Stimulated activated CD4-positive, alpha-beta T cell treated with anti-CD3 and anti-CD28 coated beads, Interleukin-12 subunit alpha, Interleukin-12 subunit beta, amount 100 ng/mL, for 48 hours (primary cell): ENCODE results near the gene PHF20.
A peak's percentile ranks its signal among the peaks of the same experiment; 100 is the strongest.
"Not testable (repeated sequence)": the region's sequence is repeated elsewhere in the genome, so short reads cannot be mapped to it uniquely, and the experiment has no call there.

ENCODE experiments used
- DNase-seq, 3 donors: peaks; one replicate each; pipeline ENCODE4 v3.0.0-alpha.2; 2020; ENCODE audit warnings: low read depth in 2 of 3, low spot score in 1 of 3

PHF20 gene

DNA sequence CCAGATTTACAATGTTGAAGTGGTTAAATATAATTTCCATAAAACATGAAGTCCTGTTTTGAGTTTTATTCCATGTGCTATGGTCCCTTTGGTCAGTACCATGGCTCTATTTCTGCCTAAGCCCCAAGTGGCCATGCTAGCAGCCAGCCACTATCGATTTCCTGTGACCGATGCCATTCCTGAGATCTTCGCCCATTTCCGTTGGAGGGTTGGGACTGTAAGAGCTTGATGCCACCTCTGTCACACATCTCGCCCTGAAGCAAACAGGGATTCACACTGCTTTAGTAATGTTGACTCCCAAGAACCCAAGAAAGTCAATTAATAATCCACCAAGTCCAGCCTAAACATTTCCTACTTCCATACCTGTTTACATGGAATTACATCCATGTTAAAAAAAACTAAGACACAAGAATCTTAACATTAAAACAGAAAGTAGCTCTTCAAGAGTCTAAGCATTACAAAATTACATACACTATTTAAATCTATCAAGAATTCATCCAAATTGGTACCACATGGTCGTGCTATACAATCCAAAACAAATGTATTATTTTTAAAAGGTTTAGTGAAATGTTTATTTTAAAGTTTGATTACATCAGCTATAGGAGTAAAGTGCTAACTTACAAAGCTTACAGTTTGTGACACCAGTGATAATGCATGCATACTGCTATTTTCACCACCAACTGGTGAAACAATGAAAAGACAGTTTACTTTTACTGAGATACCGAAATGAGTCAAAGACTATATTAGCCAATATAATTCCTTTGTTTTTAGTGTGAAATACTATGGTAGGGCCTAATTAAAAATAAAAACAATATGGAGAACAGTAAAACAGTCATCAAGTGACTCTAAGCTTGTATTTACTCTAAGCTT, 32.3 kb upstream of the PHF20 start:
- DNase-seq, result no peak

DNA sequence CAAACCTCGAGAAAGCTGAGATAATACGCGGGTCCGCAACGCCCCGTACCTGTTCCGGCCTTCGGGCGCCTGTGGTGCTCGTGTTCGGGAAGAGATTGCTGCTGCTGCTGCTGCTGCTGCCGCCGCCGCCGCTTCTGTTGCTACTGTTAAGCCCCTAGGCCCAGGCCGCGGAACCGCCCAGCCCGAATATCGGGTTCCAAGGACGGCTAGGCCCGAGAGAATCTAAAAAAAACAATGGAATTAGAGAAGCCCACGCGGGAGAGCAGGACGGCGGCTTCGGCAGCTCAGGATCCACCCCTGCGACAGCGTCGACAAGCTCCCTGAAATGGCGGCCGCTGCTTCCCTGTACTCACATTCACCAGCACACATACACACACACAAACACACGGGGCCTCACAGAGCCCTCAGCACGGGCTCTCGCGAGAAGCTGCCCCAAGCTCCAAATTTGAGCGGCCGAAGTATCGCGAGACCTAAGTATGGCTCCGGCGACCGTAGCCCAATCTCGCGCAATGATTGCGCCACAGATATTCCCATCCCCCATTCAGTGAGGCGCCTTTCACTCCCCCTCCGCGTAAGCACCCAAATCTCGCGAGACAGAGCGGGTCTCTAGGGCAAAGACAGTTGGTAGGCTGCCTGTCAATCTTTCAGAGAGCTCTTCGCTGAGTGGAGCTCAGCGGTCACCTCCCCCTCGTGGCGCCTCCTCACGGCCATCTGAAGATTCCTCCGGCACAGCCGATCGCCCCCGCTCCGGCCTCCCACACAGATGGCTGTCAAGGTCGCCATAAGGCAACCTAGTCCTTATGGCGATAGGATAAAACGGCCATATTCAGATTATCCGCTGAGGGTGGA, 29.7 kb upstream of the PHF20 start, which contains the start of gene RBM39:
TSS of gene RBM39 (minus strand) at position 369 of the 849 bp plus-strand sequence. CDS start 1,386 bp downstream, outside the sequence.
- DNase-seq, result peak; percentile 99 to 100 (median 99)

DNA sequence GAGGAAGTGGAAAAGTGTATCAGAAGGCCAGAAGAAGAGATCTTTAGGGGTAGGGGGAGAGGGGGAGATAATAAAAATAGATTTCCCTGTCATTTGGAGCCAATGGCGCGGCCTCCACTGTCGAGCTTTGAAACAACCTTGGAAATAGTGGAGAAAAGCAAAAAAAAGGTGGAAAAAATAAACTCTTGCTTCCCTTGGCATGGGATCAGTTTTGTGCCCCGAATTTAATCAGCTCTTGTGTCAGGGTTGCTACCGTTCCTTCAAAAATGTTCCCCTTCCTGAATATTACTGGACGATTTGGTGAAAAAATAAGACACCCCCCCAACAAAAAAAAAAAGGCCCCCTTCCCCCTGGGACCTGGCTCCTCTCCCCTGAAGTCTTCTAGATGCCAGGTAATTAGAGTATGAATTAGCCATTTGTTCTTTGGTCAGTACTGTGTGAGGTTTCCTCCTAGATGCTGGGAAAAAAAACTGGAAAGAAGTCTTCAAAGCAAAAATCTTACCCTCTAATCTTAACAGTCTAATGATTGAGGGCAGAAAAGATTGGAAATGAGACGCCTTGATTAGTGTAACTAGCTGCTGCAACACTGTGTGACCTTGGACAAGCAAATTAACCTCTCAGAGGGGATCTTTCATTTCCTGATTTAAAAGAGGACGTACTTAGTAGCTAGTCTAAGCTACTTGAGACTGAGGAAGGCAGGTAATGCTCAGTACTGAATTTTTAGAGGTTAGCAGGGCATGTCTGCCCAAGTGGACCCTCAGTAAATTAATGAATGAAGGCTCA, 28.9 kb upstream of the PHF20 start:
- no peak for DNase-seq

DNA sequence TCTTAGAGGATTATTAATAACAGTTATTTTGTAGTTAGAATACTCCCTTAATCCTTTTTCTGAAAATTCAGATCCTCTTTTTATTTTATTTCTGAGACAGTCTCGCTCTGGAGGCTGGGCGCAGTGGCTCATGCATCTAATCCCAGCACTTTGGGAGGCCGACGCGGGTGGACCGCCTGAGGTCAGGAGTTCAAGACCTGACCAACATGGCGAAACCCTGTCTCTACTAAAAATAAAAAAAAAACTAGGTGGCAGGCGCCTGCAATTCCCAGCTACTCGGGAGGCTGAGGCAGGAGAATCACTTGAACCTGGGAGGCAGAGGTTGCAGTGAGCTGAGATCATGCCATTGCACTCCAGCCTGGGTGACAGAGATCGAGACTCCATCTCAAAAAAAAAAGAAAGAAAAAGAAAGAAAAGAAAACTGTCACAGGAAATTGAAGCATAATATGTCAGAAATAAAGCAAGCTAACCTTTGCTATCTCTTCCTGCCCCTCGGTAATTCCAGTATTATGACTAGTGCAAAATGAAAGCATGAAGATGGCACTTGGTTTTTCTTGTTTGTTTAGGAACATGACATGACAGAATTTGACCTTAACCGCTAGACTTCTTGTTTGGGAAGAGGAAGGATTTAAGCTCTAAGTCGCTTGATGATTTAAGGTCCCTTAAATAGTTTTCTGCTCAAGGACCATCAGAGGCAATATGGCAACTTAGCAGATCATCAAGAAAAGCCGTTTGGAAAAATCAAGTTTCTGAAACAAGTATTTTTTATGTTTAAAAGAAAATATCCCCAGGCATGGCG, 27.9 kb upstream of the PHF20 start:
- DNase-seq, result no peak

DNA sequence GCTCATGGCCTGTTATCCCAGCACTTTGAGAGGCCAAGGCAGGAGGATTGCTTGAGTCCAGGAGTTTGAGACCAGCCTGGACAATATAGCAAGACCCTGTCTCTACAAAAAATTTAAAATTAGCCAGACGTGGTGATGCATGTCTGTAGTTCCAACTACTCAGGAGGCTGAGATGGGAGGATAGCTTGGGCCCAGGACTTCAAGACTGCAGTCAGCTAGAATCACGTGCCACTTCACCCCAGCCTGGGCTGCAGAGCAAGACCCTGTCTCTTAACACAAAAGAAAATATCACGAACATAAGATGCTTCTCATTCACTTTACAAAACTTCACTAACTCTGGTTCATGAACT, 27.3 kb upstream of the PHF20 start:
- DNase-seq, result not testable (repeated sequence)

DNA sequence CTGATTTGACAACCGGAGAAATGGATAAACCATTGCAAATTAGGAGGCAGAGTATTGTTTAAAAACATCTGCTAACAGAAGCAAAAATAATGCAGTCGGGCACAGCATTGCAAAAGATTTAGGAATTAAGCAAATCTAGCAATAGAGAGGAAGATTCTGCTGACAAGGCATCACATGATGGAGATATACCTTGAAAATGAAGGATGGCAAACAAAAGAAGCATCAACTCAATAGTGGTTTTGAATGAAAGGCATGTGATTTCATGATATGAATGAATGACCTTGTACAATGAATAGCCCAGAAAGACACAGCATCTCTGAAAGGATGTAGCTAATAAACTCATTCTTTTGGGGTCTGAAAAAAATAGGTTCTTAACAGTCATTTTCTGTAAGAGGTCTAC, 21.2 kb upstream of the PHF20 start:
- no peak for DNase-seq

DNA sequence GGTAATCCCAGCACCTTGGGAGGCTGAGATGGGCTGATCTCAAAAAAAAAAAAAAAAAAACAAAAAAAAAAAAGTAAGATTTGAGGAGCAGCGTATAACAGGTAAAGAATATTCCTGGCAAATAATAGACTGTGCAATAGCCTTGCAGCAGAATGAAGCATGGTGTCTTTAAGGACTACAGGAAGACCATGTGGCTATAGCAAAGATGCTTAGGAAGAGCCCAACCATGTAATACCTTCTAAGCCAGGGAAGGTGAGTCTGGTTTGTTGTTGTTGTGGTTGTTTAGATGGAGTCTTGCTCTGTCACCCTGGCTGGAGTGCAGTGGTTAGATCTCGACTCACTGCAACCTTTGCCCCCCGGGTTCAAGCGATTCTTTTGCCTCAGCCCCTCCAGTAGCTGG, 15.4 kb upstream of the PHF20 start:
- DNase-seq, result no peak

DNA sequence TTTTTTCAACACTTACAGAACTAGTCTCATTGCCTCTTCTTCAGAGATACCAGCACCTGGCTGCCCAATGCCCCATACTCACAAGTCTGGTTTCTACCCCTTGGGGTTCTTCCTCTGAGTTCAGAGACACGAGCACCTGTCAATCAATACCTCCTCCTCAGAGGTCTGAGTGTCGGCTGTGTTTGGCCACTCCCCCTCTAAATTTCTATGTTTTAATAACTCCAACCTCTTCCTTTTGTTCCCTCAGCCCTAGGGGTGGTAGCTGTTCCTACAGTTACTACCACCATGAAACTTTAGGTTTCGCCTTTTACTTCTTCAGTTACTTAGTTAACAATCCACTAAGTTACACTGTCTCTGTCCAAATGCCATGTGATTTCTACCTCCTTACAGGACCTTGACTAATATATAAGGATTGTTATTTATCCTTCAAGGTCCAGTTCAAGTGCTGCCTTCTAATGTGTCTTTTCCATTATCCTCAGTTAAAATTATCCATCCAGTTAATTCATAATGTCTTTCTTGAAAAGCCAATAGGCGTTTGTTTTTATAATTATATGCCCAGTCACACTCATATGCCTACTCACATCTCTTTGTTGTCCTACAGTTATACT, 14.6 kb upstream of the PHF20 start:
- DNase-seq, result no peak

DNA sequence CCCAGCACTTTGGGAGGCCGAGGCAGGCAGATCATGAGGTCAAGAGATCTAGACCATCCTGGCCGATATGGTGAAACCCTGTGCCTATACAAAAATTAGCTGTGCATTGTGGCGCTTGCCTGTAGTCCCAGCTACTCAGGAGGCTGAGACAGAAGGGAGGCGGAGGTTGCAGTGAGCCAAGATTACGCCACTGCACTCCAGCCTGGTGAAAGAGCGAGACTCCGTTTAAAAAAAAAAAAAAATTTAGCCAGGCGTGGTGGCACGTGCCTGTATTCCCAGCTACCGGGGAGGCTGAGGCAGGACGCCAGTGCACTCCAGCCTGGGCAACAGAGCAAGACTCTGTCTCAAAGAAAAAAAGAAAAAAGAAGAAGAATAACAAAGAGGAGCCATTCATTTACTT, 10.3 kb upstream of the PHF20 start:
- not testable (repeated sequence) for DNase-seq

DNA sequence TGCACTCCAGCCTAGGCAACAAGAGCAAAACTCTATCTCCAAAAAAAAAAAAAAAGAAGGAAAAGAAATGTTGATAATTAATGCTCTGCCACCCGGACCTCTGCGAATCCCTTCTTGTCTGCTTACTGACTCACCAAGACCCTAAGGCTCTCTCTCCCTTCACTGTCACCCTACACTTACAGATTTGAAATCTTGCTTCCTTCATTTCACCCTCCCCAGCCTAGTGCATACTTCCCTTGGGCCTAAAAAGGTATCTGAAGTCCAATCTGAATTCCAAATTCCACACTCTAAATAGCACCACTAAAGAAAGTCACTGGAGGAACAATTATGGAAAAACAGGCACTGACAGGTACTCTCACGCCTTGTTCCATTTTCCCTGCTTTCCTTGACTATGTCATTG, 9.4 kb upstream of the PHF20 start:
- DNase-seq, result no peak

DNA sequence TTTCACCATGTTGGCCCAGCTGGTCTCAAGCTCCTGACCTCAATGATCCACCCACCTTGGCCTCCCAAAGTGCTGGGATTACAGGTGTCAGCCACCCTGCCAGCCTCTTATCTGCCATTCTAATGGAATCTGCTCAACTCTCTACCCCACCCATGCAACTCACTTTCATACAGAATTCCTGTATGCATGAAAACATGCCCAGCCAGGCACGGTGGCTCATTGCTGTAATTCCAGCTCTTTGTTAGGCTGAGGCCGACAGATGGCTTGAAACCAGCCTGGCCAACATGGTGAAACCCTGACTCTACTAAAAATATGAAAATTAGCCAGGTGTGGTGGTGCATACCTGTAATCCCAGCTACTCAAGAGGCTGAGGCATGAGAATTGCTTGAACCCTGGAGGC, 6.9 kb upstream of the PHF20 start:
- DNase-seq, result not testable (repeated sequence)

DNA sequence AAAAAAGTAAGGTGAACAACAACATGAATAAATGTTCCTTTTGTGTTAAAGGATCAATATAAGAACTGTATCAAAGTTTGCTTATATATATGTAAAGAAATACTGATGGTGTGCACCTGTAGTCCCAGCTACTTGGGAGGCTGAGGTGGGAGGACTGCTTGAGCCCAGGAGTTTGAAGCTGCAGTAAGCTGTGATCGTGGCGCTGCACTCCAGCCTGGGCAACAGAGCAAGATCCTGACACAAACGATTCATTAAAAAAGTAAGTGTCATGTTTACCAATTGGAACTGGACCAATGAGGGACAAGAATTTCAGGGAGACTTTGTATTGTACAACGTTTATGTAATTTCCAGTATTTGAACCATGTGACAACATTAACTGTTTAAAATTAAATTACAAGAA, 5.0 kb upstream of the PHF20 start:
- no peak for DNase-seq

DNA sequence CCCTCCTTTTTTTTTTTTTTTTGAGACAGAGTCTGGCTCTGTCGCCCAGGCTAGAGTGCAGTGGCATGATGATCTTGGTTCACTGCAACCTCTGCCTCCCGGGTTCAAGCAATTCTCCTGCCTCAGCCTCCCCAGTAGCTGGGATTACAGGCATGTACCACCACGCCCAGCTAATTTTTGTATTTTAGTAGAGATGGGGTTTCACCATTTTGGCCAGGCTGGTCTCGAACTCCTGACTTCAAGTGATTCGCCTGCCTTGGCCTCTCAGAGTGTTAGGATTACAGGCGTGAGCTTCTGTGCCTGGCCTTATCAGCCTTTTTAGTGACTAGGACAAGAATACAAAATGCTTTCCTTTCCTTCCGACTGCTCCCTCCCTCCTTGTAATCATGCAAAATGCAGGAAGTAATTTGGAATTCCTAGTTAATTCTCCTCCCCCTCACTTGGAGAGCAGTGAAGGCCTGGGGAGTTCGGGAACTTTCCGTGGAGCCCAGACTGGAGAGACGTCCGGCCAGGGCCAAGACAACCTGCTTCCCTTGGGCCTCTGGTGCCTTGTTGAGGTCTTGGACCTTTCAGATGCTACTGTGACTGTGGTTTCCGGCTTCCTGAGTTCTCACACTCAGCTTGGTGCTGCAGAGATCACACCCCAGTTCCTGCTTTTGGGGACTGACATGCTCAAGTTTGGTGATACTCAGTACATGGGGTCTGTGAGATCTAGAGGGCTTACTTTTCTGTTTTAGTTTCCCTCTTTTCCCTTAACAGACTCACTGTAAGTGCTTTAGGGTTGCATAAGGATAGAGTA, 3.9 kb upstream of the PHF20 start:
- DNase-seq, result peak in 1 of 3 donors; percentile 35

DNA sequence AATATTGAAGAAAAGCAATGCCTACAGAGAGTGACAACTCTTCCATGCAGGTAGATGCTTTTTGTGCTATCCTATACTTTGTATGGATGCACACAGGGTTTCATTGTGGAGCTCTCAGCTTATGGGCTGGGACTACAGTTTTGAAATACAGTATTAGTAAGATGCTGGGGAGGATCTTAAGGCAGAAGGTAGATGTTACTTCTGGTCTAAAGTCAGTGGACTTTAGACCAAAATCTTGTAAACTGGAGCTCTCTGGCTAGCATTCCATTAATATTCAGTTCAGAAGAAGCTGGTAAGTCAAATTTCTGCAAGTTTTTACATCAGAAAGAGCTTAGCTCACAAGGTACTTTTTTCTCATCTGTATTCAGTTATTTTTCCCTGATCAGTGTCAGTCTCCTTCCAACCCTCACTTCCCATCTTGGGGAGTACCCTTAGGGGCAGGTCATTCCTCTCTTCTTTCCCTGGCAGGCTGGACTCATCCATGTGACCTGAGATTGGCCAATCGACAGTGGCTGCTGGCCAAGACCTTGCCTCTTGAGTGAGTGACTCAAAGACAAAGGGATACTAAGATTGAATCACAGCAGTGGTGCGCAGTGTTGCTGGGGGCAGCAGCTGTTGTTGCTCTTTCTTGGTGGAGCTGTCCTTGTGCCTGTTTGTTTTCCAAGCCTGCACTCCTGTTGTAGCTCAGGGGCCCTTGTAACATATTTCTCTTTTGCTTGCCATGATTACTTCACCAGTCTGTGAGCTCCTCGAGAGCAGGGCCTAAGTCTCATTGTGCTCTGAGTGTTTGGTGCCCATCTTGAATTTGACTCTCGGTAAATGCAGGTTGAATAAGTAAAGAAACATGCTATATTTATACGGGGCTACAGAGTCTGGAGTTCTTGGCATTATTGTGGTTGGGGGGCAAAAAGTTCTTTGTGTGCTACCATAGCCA, 2.8 kb upstream of the PHF20 start:
- DNase-seq, result peak; percentile 38 to 45 (median 40)

DNA sequence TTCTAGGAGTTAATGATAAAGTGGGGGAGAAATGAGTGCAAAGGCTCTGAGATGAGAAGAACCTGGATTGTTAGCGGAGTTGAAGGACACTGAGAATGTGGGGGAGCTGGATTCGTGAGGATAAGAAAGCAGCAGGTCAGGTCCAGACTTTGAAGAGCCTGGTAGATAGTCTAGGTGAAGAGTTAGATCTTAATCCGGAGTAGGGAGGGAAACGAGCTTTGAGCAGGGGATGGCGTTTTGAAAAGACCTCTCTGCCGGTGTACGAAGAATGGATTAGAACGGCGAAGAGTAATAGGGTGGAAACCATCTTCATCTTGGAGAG, 487 bp upstream of the PHF20 start:
- DNase-seq, result no peak

DNA sequence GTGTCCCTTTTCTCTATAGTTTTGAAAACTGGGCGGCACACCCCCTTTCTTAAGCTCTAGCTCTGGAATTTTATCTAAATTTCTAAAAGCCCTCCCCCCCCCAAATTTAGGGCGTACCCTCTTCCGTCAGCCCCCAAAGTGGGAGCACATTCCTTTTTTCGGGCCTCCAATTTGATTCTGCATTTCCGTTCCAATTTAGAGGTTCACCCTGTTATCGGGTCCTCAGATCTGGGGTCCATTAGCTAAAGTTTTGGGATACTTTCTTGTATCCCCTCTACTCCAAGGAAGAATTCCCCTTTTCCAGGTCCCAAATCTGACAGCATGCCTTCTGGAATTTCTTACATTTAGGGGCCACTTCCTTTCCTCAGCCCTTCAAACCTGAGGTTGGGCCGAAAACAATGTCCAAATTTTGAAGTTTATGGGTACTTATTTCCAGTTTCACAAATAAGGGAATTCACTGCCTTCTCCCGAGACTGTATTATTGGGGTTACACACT, 796 bp downstream of the PHF20 start:
- DNase-seq, result no peak

DNA sequence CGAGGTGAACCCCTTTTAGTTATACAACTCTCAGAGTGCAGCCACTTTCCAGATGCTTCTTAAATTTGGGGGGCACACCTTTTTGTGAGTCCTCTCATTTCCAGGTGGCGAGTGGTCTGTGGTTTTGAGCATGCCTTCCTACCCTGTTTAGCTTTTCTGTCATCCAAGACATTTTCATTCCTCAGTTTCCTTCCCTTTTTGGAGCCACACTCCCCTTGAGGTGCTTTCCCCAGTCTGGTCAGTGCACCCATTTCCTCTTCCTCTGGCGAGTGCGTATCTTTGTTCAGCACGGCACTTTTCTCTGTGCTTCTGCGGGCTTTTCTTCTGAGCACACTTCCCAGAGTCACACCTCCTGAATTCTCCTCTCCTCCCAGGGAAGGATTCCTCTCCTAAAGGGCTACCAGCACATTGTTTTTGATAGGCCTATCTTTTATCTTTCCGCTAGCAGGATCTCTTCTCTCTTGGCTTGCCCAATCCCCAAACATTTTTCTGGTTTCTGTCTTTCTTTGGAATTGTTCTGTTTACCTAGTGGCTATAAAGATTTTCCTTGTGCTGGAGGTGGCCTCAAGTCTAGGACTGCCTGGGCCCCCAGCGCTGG, 1.4 kb downstream of the PHF20 start:
- peak in 1 of 3 donors; percentile 28 for DNase-seq

DNA sequence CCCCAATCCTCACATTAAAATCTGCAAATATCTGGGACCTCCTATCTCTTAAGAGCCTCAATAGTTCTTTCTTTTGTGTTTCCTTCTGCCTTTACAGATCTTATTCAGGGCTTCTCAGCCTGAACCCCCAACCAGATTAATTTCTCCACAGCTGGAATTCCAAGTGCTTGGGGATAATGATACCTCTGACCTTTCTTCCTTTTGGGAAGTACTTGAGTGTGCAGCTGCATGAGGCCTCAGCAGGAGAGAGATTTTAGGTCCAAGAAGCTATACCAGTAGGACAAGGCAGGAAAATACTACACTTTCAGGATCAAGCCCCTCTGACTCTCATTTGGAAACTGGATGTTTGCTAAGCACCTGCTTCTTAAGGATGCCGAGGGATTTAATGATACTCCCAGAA, 2.6 kb downstream of the PHF20 start:
- no peak for DNase-seq
